Caco-2 (cell line): Measurements from ENCODE around the gene ZNF148. TPM values are rescaled to one million over a fixed set of nuclear protein-coding genes. Genes with fewer than 3 reads are reported as not detected.

Experiments used
- BruUV-seq: library from RNA; stranded (reverse); fragments of 400-500 nt; replicated peaks from 2 replicates; lab custom pipeline; 2021; lab: Mats Ljungman, UMichigan
- CTCF ChIA-PET: fragments of 300-600 bp; sonication (Branson Sonifier 250); formaldehyde crosslinking; loops from one replicate; lab custom pipeline; 2022; ENCODE audit warnings: antibody characterized with exemption; lab: Charles Lee
- POLR2A ChIA-PET: fragments of 300-600 bp; sonication (Branson Sonifier 250); formaldehyde crosslinking; loops from one replicate; lab custom pipeline; 2022; ENCODE audit warnings: antibody characterized with exemption; lab: Charles Lee
- DNase-seq, 2 experiments: peaks; one replicate each; pipeline versions ENCODE4 v3.0.0 to v3.0.0-alpha.2; 2020 to 2022
- H3K27me3 ChIP-seq: replicated peaks from 2 replicates; pipeline ENCODE4 v1.6.0; 2011; ENCODE audit warnings: low read length; ENCODE audit not compliant: control insufficient read depth, insufficient read depth
- H3K36me3 ChIP-seq: 2 replicates; pipeline ENCODE4 v1.5.1; 2011; ENCODE audit warnings: low read length; ENCODE audit not compliant: control insufficient read depth, insufficient read depth
- H3K4me1 ChIP-seq: fragments of 250-450 bp; sonication (Bioruptor Pico); 2 replicates; pipeline ENCODE4 v1.5.1; 2020; ENCODE audit warnings: mild to moderate bottlenecking
- H3K4me3 ChIP-seq: 2 replicates; pipeline ENCODE4 v1.5.1; 2011; ENCODE audit warnings: low read depth, mild to moderate bottlenecking, control low read depth, low read length
- H3K9me3 ChIP-seq: fragments of 250-450 bp; sonication (Bioruptor Pico); 2 replicates; pipeline ENCODE4 v1.5.1; 2020; ENCODE audit warnings: mild to moderate bottlenecking, moderate library complexity
- H3K27ac Mint-ChIP-seq: one replicate; pipeline ENCODE4 v1.8.0; 2022; ENCODE audit warnings: mixed read lengths; ENCODE audit not compliant: unreplicated experiment
- H3K27me3 Mint-ChIP-seq: one replicate; pipeline ENCODE4 v1.8.0; 2022; ENCODE audit warnings: mixed read lengths; ENCODE audit not compliant: insufficient read depth, unreplicated experiment
- H3K36me3 Mint-ChIP-seq: one replicate; pipeline ENCODE4 v1.8.0; 2022; ENCODE audit warnings: mild to moderate bottlenecking, mixed read lengths; ENCODE audit not compliant: insufficient read depth, unreplicated experiment
- H3K4me1 Mint-ChIP-seq: one replicate; pipeline ENCODE4 v1.8.0; 2022; ENCODE audit warnings: low read depth, mixed read lengths; ENCODE audit not compliant: unreplicated experiment
- H3K4me3 Mint-ChIP-seq: one replicate; pipeline ENCODE4 v1.8.0; 2022; ENCODE audit warnings: mild to moderate bottlenecking, moderate library complexity, mixed read lengths; ENCODE audit not compliant: unreplicated experiment
- H3K9me3 Mint-ChIP-seq: one replicate; pipeline ENCODE4 v1.8.0; 2022; ENCODE audit warnings: mixed read lengths; ENCODE audit not compliant: unreplicated experiment
- intact Hi-C: fragments of 100-400 bp; cut with micrococcal nuclease; formaldehyde crosslinking; loops from one replicate; pipeline ENCODE4 v1.10.0; 2022; ENCODE audit not compliant: unreplicated experiment
- total RNA-seq: library from RNA; stranded (reverse); gene quantifications from 2 replicates; pipeline ENCODE4 v1.2.3, GENCODE V29; 2022
- TF ChIP-seq, protein P1 (sequence below), 2 experiments: fragments of 200-600 bp in 1 of 2; IDR thresholded peaks; 1 replicate in 1 of 2; 2 replicates in 1 of 2; pipeline versions ENCODE4 v1.5.1 to v1.8.0; 2011 to 2022; ENCODE audit warnings: antibody characterized with exemption in 1 of 2, control low read depth in 1 of 2, inconsistent platforms in 1 of 2, low read depth in 1 of 2, low read length in 1 of 2, mild to moderate bottlenecking in 1 of 2, moderate library complexity in 1 of 2; ENCODE audit not compliant: insufficient read depth in 1 of 2, severe bottlenecking in 1 of 2, unreplicated experiment in 1 of 2

ZNF148 gene
- total RNA-seq, 1 experiment from 2014 or later, result 33.3 TPM

- H3K4me1 ChIP-seq, result no peaks in the 10 kb centered on the region
- Mint-ChIP-seq H3K9me3 (peaks cover 17% of the 10 kb centered on the region), H3K27me3 (no peaks in the 10 kb centered on the region), H3K27ac (no peak overlapping the region), H3K36me3 (peaks cover 23% of the 10 kb centered on the region), H3K4me3 (no peak overlapping the region), H3K4me1 (no peaks in the 10 kb centered on the region)
- no TSS peak for BruUV-seq
- H3K9me3 ChIP-seq, result peaks cover 11% of the 10 kb centered on the region
- H3K36me3 ChIP-seq, result no peaks in the 10 kb centered on the region; the same call in 1 of the 2 replicates
- no peak overlapping the region for H3K4me3 ChIP-seq
- TF ChIP-seq, protein P1, sequence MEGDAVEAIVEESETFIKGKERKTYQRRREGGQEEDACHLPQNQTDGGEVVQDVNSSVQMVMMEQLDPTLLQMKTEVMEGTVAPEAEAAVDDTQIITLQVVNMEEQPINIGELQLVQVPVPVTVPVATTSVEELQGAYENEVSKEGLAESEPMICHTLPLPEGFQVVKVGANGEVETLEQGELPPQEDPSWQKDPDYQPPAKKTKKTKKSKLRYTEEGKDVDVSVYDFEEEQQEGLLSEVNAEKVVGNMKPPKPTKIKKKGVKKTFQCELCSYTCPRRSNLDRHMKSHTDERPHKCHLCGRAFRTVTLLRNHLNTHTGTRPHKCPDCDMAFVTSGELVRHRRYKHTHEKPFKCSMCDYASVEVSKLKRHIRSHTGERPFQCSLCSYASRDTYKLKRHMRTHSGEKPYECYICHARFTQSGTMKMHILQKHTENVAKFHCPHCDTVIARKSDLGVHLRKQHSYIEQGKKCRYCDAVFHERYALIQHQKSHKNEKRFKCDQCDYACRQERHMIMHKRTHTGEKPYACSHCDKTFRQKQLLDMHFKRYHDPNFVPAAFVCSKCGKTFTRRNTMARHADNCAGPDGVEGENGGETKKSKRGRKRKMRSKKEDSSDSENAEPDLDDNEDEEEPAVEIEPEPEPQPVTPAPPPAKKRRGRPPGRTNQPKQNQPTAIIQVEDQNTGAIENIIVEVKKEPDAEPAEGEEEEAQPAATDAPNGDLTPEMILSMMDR (IDR thresholded peaks at IDR 0.05; ENCODE audit: insufficient read depth in 1 of 2, low read depth in 1 of 2, low read length in 1 of 2, severe bottlenecking in 1 of 2, unreplicated experiment in 1 of 2), result no peak
- CTCF ChIA-PET, result no interaction called here
- POLR2A ChIA-PET, result no interaction called here
- intact Hi-C loops, result no loop called here
- no peaks in the 10 kb centered on the region for H3K27me3 ChIP-seq
- no peak for DNase-seq
These were observed 114.1 kb downstream of the ZNF148 start for GRCh38 chr3:125261031-125261430.

DNA sequence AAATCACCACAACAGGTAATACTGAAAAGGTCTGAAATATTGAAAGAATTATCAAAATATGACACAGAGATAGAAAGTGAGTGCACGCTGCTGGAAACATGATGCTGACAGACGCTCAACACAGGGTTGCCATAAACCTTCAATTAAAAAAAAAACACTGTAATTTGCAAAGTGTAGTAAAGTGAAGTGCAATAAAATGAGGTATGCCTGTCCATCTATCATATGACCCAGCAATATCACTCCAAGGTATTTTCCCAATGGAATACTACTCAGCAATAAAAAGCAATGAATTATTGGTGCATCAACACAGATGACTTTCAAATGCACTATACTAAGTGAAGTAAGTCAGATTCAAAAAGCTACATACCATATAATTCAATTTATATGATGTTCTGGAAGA lies 115.0 kb downstream of the ZNF148 start:
- DNase-seq, result no peak
- no peaks in the 10 kb centered on the region; the same call in 1 of the 2 replicates for H3K36me3 ChIP-seq
- H3K27me3 Mint-ChIP-seq, result no peaks in the 10 kb centered on the region
- H3K4me1 ChIP-seq, result no peaks in the 10 kb centered on the region
- POLR2A ChIA-PET, result no interaction called here
- intact Hi-C loops, result no loop called here
- peaks cover 31% of the 10 kb centered on the region for H3K36me3 Mint-ChIP-seq
- CTCF ChIA-PET, result no interaction called here
- H3K9me3 ChIP-seq, result peaks cover 11% of the 10 kb centered on the region
- no peaks in the 10 kb centered on the region for H3K4me1 Mint-ChIP-seq
- H3K4me3 Mint-ChIP-seq, result no peak overlapping the region
- peaks cover 17% of the 10 kb centered on the region for H3K9me3 Mint-ChIP-seq
- H3K27me3 ChIP-seq, result no peaks in the 10 kb centered on the region
- TF ChIP-seq, protein P1 (IDR thresholded peaks at IDR 0.05; ENCODE audit: insufficient read depth in 1 of 2, low read depth in 1 of 2, low read length in 1 of 2, severe bottlenecking in 1 of 2, unreplicated experiment in 1 of 2), result no peak
- no peak overlapping the region for H3K27ac Mint-ChIP-seq
- no peak overlapping the region for H3K4me3 ChIP-seq
- BruUV-seq, result no TSS peak

GRCh38 chr3:125257536-125257935 lies 117.6 kb downstream of the ZNF148 start:
- H3K27me3 Mint-ChIP-seq, result no peaks in the 10 kb centered on the region
- peaks cover 31% of the 10 kb centered on the region for H3K36me3 Mint-ChIP-seq
- POLR2A ChIA-PET, result no interaction called here
- no TSS peak for BruUV-seq
- no peak overlapping the region for H3K4me3 Mint-ChIP-seq
- H3K27me3 ChIP-seq, result no peaks in the 10 kb centered on the region
- H3K4me1 Mint-ChIP-seq, result no peaks in the 10 kb centered on the region
- no peak overlapping the region for H3K27ac Mint-ChIP-seq
- CTCF ChIA-PET, result no interaction called here
- intact Hi-C loops, result no loop called here
- no peak overlapping the region for H3K4me3 ChIP-seq
- no peak for DNase-seq
- H3K9me3 Mint-ChIP-seq, result peaks cover 17% of the 10 kb centered on the region
- H3K9me3 ChIP-seq, result peaks cover 11% of the 10 kb centered on the region
- H3K36me3 ChIP-seq, result no peaks in the 10 kb centered on the region; the same call in 1 of the 2 replicates
- TF ChIP-seq, protein P1 (IDR thresholded peaks at IDR 0.05; ENCODE audit: insufficient read depth in 1 of 2, low read depth in 1 of 2, low read length in 1 of 2, severe bottlenecking in 1 of 2, unreplicated experiment in 1 of 2), result no peak
- H3K4me1 ChIP-seq, result no peaks in the 10 kb centered on the region
